Fibroblast of lung (primary cell): ENCODE data around the gene CNOT2. TPM values are rescaled to one million over a fixed set of nuclear protein-coding genes. Genes with fewer than 3 reads are reported as not detected.
"Not testable (repeated sequence)": the region's sequence is repeated elsewhere in the genome, so short reads cannot be mapped to it uniquely, and the experiment has no call there.

Experiments used
- DNase-seq, 2 donors: peaks; one replicate each; pipeline versions ENCODE4 v3.0.0 to v3.0.0-alpha.2; 2010; ENCODE audit warnings: low read depth in 2 of 2
- H2AFZ ChIP-seq: 2 replicates; pipeline ENCODE4 v1.5.1; 2012; ENCODE audit warnings: low read length, control low read depth, inconsistent platforms
- H3K27ac ChIP-seq: 2 replicates; pipeline ENCODE4 v1.5.1; 2011; ENCODE audit warnings: low read length, control low read depth; ENCODE audit not compliant: insufficient read depth
- H3K27me3 ChIP-seq: 2 replicates; pipeline ENCODE4 v1.5.1; 2011; ENCODE audit warnings: mild to moderate bottlenecking, low read length; ENCODE audit not compliant: control insufficient read depth, insufficient read depth
- H3K36me3 ChIP-seq: 2 replicates; pipeline ENCODE4 v1.5.1; 2011; ENCODE audit warnings: low read length; ENCODE audit not compliant: control insufficient read depth, insufficient read depth
- H3K4me1 ChIP-seq: 2 replicates; pipeline ENCODE4 v1.5.1; 2011; ENCODE audit warnings: low read length; ENCODE audit not compliant: control insufficient read depth, insufficient read depth; ENCODE audit errors: extremely low read depth
- H3K4me2 ChIP-seq: 2 replicates; pipeline ENCODE4 v1.5.1; 2011; ENCODE audit warnings: low read length, control low read depth; ENCODE audit not compliant: insufficient read depth; ENCODE audit errors: extremely low read depth
- H3K4me3 ChIP-seq, 4 experiments: fragments of 200-600 bp in 1 of 4; sonication (generic) in 1 of 4; replicated peaks in 1 of 4; 2 replicates each; pipeline ENCODE4 v1.5.1; 2011 to 2016; ENCODE audit warnings: low read length in 4 of 4, low read depth in 3 of 4, mild to moderate bottlenecking in 3 of 4, control low read depth in 2 of 4, inconsistent platforms in 1 of 4, mixed read lengths in 1 of 4; ENCODE audit not compliant: insufficient read depth in 1 of 4; ENCODE audit errors: control extremely low read depth in 1 of 4
- H3K79me2 ChIP-seq: 2 replicates; pipeline ENCODE4 v1.5.1; 2012; ENCODE audit warnings: mild to moderate bottlenecking, low read length, inconsistent platforms; ENCODE audit not compliant: control insufficient read depth, insufficient read depth
- H3K9ac ChIP-seq: 2 replicates; pipeline ENCODE4 v1.5.1; 2011; ENCODE audit warnings: mild to moderate bottlenecking, low read length, control low read depth; ENCODE audit not compliant: insufficient read depth
- H3K9me3 ChIP-seq: 2 replicates; pipeline ENCODE4 v1.5.1; 2012; ENCODE audit warnings: low read depth, low read length; ENCODE audit not compliant: control insufficient read depth, insufficient read depth
- H4K20me1 ChIP-seq: 2 replicates; pipeline ENCODE4 v1.5.1; 2011; ENCODE audit warnings: low read length; ENCODE audit not compliant: control insufficient read depth, insufficient read depth; ENCODE audit errors: extremely low read depth
- EZH2 ChIP-seq: IDR thresholded peaks from 2 replicates; pipeline ENCODE4 v1.5.1; 2012; ENCODE audit warnings: low read length, control low read depth, mild to moderate bottlenecking; ENCODE audit errors: missing control alignments
- polyA plus RNA-seq, 2 donors: library from polyadenylated mRNA; depleted of rRNA in 1 of 2; stranded (reverse) in 1 of 2; unstranded in 1 of 2; fragments of >200 nt; gene quantifications; 2 replicates each; pipeline ENCODE4 v1.2.1, GENCODE V29; 2011 to 2012; ENCODE audit warnings: missing spikeins in 1 of 2
- total RNA-seq: library from RNA; depleted of rRNA; stranded (reverse); fragments of >200 nt; gene quantifications from 2 replicates; pipeline ENCODE4 v1.2.1, GENCODE V29; 2014
- TF ChIP-seq, protein P1 (sequence below), 2 donors: IDR thresholded peaks in 1 of 2; conservative IDR thresholded peaks in 1 of 2; 1 replicate in 1 of 2; 2 replicates in 1 of 2; pipeline ENCODE4 v1.5.1; 2011 to 2012; ENCODE audit warnings: low read length in 2 of 2, control low read depth in 1 of 2, inconsistent platforms in 1 of 2, low read depth in 1 of 2, mild to moderate bottlenecking in 1 of 2

The CNOT2 gene
- total and polyA plus RNA-seq, 2 donors (not counting 1 experiment from before 2014, with no cell fraction given) = 95.2 to 116 TPM

DNA sequence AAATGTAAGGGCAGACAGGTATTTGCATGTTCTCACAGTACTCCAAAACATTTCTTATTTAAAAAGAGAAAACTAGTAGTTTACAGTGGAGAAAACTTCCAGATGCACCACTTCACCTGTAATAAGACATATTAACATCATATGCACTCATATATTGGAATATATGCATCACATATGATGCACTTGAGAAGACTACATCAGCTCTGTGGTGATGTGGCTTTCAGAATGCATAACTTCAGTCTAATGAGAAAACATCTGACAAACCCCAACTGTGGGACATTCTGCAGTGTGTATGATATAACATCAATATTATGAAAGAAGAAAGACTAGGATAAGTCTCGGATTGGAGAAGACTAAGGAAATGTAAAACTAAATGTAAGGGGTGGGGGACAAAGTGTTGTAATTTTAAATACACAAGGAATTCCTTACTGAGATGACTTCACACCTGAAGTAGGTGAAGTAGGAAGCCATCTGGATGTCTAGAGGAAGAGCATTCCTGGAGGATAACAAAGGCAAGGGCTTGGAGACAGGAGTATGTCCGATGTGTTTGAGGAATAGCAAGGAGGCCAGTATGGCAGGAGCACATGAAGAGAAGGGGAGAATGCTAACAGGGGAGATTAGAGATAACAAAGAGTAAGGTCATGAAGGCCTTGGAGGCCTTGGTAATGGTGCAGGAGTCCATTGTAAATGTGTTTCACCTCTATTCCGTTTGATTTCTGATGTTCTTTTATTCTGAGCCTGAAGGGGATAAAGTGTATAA, 49.0 kb downstream of the CNOT2 start:
- no peak for DNase-seq
- Histone ChIP-seq H3K9me3 (no peaks in the 10 kb centered on the region), H3K36me3 (no peaks in the 10 kb centered on the region), H3K79me2 (peaks cover 4% of the 10 kb centered on the region), H3K27me3 (no peaks in the 10 kb centered on the region), H3K27ac (no peak overlapping the region), H4K20me1 (no peaks in the 10 kb centered on the region), H3K9ac (no peak overlapping the region), H3K4me3 (no peak overlapping the region), H3K4me2 (no peak overlapping the region), H3K4me1 (no peaks in the 10 kb centered on the region), H2AFZ (no peak overlapping the region)
- no peak for TF ChIP-seq EZH2
- TF ChIP-seq, protein P1, sequence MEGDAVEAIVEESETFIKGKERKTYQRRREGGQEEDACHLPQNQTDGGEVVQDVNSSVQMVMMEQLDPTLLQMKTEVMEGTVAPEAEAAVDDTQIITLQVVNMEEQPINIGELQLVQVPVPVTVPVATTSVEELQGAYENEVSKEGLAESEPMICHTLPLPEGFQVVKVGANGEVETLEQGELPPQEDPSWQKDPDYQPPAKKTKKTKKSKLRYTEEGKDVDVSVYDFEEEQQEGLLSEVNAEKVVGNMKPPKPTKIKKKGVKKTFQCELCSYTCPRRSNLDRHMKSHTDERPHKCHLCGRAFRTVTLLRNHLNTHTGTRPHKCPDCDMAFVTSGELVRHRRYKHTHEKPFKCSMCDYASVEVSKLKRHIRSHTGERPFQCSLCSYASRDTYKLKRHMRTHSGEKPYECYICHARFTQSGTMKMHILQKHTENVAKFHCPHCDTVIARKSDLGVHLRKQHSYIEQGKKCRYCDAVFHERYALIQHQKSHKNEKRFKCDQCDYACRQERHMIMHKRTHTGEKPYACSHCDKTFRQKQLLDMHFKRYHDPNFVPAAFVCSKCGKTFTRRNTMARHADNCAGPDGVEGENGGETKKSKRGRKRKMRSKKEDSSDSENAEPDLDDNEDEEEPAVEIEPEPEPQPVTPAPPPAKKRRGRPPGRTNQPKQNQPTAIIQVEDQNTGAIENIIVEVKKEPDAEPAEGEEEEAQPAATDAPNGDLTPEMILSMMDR (conservative IDR thresholded peaks at IDR 0.05 in 1 of 2, IDR thresholded peaks at IDR 0.05 in 1 of 2; ENCODE audit: low read depth in 1 of 2, low read length in 2 of 2) = no peak

DNA sequence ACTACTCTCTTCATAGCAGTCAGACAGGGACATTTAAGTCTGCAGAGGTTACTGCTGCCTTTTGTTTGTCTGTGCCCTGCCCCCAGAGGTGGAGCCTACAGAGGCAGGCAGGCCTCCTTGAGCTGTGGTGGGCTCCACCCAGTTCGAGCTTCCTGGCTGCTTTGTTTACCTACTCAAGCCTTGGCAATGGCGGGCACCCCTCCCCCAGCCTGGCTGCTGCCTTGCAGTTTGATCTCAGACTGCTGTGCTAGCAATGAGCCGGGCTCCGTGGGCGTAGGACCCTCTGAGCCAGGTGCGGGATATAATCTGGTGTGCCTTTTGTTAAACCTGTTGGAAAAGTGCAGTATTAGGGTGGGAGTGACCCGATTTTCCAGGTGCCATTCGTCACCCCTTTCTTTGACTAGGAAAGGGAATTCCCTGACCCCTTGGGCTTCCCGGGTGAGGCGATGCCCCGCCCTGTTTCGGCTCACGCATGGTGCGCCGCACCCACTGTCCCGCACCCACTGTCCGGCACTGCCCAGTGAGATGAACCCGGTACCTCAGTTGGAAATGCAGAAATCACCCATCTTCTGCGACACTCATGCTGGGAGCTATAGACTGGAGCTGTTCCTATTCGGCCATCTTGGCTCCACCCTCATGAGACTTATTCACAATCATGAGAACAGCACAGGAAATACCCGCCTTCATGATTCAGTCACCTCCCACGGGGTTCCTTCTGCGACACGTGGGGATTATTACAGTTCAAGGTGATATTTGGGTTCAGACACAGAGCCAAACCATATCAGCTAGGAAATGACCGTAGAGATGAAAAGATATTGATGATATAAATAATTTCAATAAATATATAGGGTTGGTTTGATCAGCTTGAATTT, 61.7 kb downstream of the CNOT2 start:
- not testable (repeated sequence) for H3K4me2 ChIP-seq, H2AFZ ChIP-seq, H3K36me3 ChIP-seq, H3K9me3 ChIP-seq, H3K27ac ChIP-seq, H4K20me1 ChIP-seq, H3K9ac ChIP-seq, H3K4me1 ChIP-seq, H3K27me3 ChIP-seq, H3K4me3 ChIP-seq, H3K79me2 ChIP-seq
- peak in 1 of 2 donors; percentile 13 for DNase-seq

GRCh38 chr12:70305794-70306193, 62.6 kb downstream of the CNOT2 start:
- H3K79me2 ChIP-seq = peaks cover 5% of the 10 kb centered on the region
- H4K20me1 ChIP-seq = peaks cover 2% of the 10 kb centered on the region
- H3K4me1 ChIP-seq = no peaks in the 10 kb centered on the region
- H3K36me3 ChIP-seq = no peaks in the 10 kb centered on the region
- H3K9ac ChIP-seq = no peak overlapping the region
- TF ChIP-seq EZH2 = no peak
- TF ChIP-seq, protein P1 (conservative IDR thresholded peaks at IDR 0.05 in 1 of 2, IDR thresholded peaks at IDR 0.05 in 1 of 2; ENCODE audit: low read depth in 1 of 2, low read length in 2 of 2) = no peak
- H3K4me2 ChIP-seq = no peak overlapping the region
- peak; percentile 12 to 51 for DNase-seq
- no peaks in the 10 kb centered on the region for H3K9me3 ChIP-seq
- H3K27me3 ChIP-seq = no peaks in the 10 kb centered on the region
- no peak overlapping the region for H3K27ac ChIP-seq
- H2AFZ ChIP-seq = no peak overlapping the region
- no peak overlapping the region for H3K4me3 ChIP-seq
